Cardiac fibroblast (primary cell): Measurements from ENCODE around the gene NOP9.

ENCODE experiments used
- DNase-seq, 2 donors: peaks; one replicate each; pipeline versions ENCODE4 v3.0.0 to v3.0.0-alpha.2; 2010; ENCODE audit warnings: low read depth in 2 of 2
- H3K4me3 ChIP-seq, 2 donors: replicated peaks in 1 of 2; 1 replicate in 1 of 2; 2 replicates in 1 of 2; pipeline ENCODE4 v1.5.1; 2011; ENCODE audit warnings: low read depth in 2 of 2, low read length in 2 of 2, mild to moderate bottlenecking in 2 of 2, moderate library complexity in 1 of 2
- TF ChIP-seq, protein P1 (sequence below): IDR thresholded peaks from one replicate; pipeline ENCODE4 v1.5.1; 2011; ENCODE audit warnings: low read depth, mild to moderate bottlenecking, low read length, inconsistent platforms

The NOP9 gene

DNA sequence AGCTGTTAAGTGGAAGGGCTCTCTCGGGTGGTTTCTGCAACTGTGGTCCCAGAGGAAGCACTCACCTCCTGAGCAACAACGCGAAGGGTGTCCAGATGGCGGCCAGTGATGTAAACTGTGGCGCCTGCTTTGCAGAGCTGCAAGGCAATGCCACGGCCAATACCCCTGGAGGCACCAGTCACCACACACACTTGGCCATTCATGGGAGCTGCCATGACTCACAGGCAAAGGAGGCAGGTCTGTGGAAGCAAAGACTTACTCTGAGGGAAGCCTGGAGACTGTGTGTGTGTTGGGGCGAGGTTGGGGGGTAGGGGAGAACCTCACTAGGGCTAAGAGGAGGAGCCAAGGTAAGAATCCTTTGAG, 777 bp upstream of the NOP9 start:
- H3K4me3 ChIP-seq: peak overlapping the region; percentile 63 to 100
- peak; percentile 35 to 75 for DNase-seq
- TF ChIP-seq, protein P1, sequence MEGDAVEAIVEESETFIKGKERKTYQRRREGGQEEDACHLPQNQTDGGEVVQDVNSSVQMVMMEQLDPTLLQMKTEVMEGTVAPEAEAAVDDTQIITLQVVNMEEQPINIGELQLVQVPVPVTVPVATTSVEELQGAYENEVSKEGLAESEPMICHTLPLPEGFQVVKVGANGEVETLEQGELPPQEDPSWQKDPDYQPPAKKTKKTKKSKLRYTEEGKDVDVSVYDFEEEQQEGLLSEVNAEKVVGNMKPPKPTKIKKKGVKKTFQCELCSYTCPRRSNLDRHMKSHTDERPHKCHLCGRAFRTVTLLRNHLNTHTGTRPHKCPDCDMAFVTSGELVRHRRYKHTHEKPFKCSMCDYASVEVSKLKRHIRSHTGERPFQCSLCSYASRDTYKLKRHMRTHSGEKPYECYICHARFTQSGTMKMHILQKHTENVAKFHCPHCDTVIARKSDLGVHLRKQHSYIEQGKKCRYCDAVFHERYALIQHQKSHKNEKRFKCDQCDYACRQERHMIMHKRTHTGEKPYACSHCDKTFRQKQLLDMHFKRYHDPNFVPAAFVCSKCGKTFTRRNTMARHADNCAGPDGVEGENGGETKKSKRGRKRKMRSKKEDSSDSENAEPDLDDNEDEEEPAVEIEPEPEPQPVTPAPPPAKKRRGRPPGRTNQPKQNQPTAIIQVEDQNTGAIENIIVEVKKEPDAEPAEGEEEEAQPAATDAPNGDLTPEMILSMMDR: no peak

DNA sequence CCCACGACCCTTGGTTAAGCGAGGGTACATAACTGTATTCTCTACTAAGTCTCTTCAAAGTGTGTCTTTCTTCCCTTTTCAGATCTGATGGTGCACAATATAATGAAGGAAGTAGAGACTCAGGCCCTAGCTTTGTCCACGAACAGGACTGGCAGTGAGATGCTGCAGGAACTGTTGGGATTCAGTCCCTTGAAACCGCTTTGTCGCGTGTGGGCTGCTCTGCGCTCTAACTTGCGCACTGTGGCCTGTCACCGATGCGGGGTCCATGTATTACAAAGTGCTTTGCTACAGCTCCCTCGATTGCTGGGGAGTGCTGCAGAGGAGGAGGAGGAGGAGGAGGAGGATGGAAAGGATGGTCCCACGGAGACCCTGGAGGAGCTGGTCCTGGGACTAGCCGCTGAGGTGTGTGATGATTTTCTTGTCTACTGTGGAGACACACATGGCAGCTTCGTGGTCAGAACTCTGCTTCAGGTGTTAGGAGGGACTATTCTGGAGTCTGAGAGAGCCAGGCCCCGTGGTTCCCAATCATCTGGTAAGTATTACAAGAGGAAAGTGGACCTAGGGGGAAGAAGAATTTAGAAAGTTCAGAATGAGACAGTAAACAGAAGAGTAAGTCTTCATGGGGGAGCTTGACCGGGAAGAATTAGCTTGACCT, 803 bp downstream of the NOP9 start:
- TF ChIP-seq, protein P1: no peak
- peak overlapping the region; percentile 63 to 100 for H3K4me3 ChIP-seq
- DNase-seq: no peak

DNA sequence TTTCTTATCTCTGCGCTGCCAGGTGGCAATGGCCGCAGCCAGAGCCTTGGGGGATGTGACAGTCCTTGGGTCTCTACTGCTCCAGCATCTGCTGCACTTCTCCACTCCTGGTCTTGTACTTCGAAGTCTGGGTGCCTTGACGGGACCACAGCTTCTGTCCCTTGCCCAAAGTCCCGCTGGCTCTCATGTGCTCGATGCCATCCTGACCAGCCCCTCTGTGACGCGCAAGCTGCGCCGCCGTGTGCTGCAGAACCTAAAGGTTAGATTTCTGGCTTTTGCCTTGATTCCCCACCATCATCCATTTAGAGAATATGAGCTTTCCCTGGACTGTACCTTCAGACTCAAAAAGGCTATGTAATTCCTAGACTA, 4.4 kb downstream of the NOP9 start:
- DNase-seq: no peak
- TF ChIP-seq, protein P1: no peak
- no peak overlapping the region for H3K4me3 ChIP-seq

DNA sequence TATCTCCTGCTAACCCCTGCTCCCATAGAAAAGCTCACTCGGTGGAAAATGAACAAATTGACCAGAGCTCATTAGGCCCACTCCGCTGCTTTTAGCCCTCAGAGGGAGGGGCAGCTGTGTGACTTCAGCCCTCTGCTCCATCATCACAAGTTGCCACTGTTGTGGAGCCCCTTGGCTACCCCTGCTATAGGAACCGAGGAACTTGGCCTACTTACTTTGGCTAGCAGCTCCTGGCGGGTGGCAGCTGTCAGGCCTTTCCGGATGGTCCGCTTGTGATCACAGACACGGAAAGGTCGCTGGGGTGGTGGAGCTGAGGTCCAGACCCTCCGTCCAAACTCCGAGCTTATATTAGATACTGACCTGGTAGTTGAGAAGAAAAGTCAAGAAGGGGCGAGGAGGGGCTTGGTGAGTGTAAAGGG, 7.5 kb downstream of the NOP9 start:
- no peak for DNase-seq
- no peak overlapping the region for H3K4me3 ChIP-seq
- TF ChIP-seq, protein P1: no peak

DNA sequence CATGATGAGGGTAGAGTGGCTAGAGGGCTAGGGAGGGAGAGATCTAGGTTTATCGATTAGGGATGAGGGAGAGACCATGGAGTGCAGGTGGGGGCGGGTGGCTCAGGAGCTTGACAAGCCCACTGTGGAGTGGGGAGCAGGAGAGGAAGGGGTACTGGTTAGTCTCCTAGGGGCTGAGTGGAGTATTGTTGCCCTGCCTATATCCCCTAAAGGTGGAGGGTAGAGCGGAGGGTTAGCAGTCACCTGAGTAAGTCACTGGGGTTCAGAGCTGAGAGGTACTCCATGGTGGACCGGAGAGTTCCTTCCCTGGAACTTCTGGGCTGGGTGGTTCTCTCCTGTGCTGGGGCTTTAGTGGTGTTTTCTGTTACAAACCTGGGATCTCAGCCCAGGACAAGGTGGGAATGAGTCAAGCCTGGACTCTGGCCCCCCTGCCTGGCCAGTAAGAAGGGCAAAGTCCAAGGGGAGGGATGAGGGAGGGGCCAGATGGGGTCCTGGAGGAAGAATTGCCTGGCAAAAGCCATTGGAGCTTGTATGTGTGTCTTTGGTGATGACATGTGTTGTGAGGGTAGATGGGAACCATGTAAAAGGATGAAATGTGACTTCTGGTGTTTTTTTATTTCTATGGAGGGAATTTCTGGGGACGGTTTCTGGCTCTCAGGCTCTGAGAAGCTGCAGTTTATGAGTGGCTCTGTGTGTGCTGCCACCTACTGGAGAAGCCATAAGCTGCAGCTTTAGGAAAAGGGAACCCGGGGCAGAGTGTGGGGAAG, 8.1 kb downstream of the NOP9 start, which contains the start of gene CIDEB:
TSS of gene CIDEB (minus strand) at position 403 of the 767 bp plus-strand sequence. CDS start at position 284, 119 bp downstream.
- TF ChIP-seq, protein P1: peak; percentile 98
- no peak within 1 kb of the TSS for H3K4me3 ChIP-seq
- peak; percentile 67 to 68 for DNase-seq

DNA sequence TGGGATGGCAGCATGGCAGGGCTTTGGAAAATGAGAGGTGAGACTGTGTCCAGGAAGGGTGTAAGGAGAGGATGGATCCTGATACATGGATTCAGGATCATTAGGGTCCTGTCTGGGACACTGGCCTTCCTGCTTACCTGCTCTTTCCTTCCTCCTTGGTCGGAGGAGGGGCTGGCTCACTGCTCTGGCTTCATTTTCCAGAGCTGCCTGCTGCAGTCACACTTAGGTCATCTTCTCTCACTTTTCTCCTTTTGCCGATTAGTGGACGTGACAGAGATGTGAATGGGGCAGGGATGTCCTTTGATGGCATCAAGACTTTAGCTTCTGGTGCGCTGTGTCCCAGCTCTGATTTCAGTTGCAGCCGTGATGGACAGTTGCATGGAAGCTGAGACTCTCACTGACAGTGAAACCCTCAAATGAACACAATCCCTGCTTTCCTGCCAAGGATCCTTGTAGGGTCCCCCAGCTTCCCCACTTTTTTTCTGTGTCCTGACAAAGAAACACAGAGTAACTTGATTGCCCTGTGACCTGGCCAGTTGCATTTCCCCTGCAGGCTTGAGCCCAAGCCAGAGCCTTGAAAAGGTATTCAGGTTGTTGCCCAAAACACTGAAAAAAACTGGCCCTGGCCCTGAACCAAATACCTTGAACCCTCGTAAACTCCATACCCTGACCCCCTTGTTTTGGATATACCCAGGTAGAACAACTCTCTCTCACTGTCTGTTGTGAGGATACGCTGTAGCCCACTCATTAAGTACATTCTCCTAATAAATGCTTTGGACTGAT, 8.9 kb downstream of the NOP9 start:
- TF ChIP-seq, protein P1: no peak
- H3K4me3 ChIP-seq: no peak overlapping the region
- no peak for DNase-seq
